Thoracic aorta (tissue), 2 donors: Measurements from ENCODE around the gene SRP68. TPM values are rescaled to one million over a fixed set of nuclear protein-coding genes. Genes with fewer than 3 reads are reported as not detected.

ENCODE experiments used
- ATAC-seq: fragments of 150-250 bp; one replicate; pipeline ENCODE4 v1.8.0; 2017; ENCODE audit warnings: low read depth; ENCODE audit not compliant: insufficient number of reproducible peaks, low FRiP score
- DNase-seq: peaks from one replicate; pipeline ENCODE4 v3.0.0-alpha.2; 2020; ENCODE audit warnings: low spot score
- H3K27ac ChIP-seq, 2 donors: fragments of 200-600 bp; sonication (generic); 1 replicate in 1 of 2; 2 replicates in 1 of 2; pipeline ENCODE4 v1.5.1; 2016; ENCODE audit warnings: mild to moderate bottlenecking in 2 of 2, moderate library complexity in 2 of 2
- H3K27me3 ChIP-seq: fragments of 200-600 bp; sonication (generic); replicated peaks from 2 replicates; pipeline ENCODE4 v1.6.0; 2016; ENCODE audit warnings: mild to moderate bottlenecking; ENCODE audit not compliant: insufficient read depth
- H3K36me3 ChIP-seq: fragments of 200-600 bp; sonication (generic); one replicate; pipeline ENCODE4 v1.5.1; 2016
- H3K4me1 ChIP-seq, 2 donors: fragments of 200-600 bp; sonication (generic); 1 replicate in 1 of 2; 2 replicates in 1 of 2; pipeline versions ENCODE4 v1.5.1 to v1.6.0; 2016; ENCODE audit warnings: low read depth in 2 of 2, mild to moderate bottlenecking in 1 of 2; ENCODE audit not compliant: control insufficient read depth in 1 of 2
- H3K4me3 ChIP-seq: fragments of 200-600 bp; sonication (generic); 2 replicates; pipeline ENCODE4 v1.5.1; 2016; ENCODE audit warnings: mild to moderate bottlenecking
- H3K9me3 ChIP-seq: fragments of 200-600 bp; sonication (generic); 2 replicates; pipeline ENCODE4 v1.5.1; 2016
- total RNA-seq, 2 donors: library from RNA; depleted of rRNA; stranded (reverse); fragments of >200 nt; gene quantifications; one replicate each; pipeline versions ENCODE4 v1.1.0 to v1.2.3, GENCODE V29; 2016
- TF ChIP-seq, protein P1 (sequence below): fragments of 200-600 bp; sonication (generic); IDR thresholded peaks from one replicate; pipeline ENCODE4 v1.5.1; 2019; ENCODE audit warnings: antibody characterized with exemption

SRP68 gene
- total RNA-seq, 2 donors from 2014 or later: 19.1 to 39.9 TPM

DNA sequence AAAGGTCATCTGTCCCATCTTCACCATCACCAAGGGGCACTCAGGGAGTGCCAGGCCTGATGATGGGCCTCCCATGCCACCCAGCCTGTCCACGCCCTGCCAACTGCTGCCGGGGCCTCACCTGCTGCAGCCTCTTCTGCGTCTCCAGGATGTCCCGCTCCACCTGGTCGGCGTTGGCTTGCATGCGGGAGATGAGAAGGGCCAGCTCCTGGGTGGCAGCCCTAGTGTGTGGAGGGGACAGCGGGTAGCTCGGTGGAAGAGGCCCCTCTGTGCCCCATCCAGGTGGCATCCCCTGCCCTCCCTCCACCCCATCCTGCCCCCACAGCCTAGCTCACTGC, 48.4 kb downstream of the SRP68 start:
- ATAC-seq (no peak), DNase-seq (no peak)
- H3K9me3 ChIP-seq: no peaks in the 10 kb centered on the region
- TF ChIP-seq, protein P1, sequence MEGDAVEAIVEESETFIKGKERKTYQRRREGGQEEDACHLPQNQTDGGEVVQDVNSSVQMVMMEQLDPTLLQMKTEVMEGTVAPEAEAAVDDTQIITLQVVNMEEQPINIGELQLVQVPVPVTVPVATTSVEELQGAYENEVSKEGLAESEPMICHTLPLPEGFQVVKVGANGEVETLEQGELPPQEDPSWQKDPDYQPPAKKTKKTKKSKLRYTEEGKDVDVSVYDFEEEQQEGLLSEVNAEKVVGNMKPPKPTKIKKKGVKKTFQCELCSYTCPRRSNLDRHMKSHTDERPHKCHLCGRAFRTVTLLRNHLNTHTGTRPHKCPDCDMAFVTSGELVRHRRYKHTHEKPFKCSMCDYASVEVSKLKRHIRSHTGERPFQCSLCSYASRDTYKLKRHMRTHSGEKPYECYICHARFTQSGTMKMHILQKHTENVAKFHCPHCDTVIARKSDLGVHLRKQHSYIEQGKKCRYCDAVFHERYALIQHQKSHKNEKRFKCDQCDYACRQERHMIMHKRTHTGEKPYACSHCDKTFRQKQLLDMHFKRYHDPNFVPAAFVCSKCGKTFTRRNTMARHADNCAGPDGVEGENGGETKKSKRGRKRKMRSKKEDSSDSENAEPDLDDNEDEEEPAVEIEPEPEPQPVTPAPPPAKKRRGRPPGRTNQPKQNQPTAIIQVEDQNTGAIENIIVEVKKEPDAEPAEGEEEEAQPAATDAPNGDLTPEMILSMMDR: no peak
- H3K4me1 ChIP-seq: no peaks in the 10 kb centered on the region
- H3K27ac ChIP-seq: no peak overlapping the region
- no peaks in the 10 kb centered on the region for H3K27me3 ChIP-seq
- H3K4me3 ChIP-seq: no peak overlapping the region
- no peaks in the 10 kb centered on the region for H3K36me3 ChIP-seq

DNA sequence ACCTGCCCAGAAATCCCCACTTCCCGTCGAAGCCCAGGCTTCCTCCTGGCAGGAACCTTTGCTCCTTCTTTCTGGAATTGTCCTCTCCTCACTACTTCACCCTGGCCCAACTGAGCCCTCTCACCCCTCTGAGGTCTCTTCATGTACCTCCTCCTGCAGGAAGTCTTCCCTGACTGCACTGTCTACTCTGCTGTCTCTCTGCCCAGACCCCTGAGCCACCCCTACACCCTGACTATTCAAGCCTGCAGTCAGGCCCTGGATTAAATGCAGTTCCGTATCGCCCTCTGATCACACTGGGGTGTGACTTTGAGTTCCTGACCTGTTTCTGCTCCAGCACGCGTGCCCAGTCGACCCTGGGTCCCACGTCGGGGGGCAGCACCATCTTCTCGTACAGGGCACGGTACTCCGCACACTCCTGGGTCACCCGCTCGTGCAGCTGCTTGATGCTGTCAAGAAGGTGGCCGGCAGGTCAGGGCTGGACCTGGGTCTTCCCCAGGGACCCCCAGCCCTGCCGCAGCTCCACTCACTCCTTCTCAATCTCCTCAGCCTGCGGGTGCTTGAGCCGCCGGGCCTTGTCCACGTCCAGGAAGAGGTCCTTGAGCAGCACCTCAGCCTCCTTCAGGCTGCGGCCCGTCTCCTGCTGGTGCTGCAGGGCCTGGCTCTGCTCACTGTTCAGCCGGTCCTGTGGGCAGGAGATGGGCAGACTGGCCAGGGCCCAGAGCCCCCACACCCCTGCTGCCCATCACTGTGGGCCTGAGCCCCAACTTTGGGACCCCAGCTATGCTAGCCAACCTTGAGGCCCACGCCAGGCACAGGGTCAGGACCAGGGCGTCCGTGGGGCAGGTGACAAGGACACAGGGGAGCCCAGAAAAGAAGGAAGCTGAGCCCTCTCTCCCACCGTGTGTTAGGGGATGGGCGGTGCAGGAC, 49.1 kb downstream of the SRP68 start:
- H3K27me3 ChIP-seq: no peaks in the 10 kb centered on the region
- H3K9me3 ChIP-seq: no peaks in the 10 kb centered on the region
- ATAC-seq (no peak), DNase-seq (no peak)
- no peaks in the 10 kb centered on the region for H3K36me3 ChIP-seq
- TF ChIP-seq, protein P1: no peak
- no peak overlapping the region for H3K27ac ChIP-seq
- no peaks in the 10 kb centered on the region for H3K4me1 ChIP-seq
- H3K4me3 ChIP-seq: no peak overlapping the region

DNA sequence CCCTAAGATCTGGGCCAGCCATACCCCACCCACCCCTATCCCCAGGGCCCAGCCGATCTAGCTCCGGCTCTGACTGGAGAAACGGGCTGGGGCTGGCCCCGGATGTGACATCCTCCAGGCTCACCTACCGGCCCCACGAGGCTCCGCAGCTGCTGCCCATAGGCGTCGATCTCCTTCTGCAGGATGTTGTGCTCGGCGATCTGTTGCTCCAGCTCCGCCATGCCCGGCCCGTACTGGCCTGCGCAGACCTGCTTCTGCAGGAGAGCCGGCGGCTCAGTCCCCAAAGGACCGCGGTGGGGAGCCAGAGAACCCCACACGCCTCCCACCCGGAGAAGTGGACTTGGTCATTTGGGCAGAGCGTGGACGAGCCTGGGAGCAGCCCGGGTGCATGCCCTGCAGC, 50.0 kb downstream of the SRP68 start:
- Histone ChIP-seq H3K27ac (no peak overlapping the region), H3K4me1 (no peaks in the 10 kb centered on the region), H3K36me3 (no peaks in the 10 kb centered on the region), H3K27me3 (no peaks in the 10 kb centered on the region), H3K9me3 (no peaks in the 10 kb centered on the region), H3K4me3 (no peak overlapping the region)
- ATAC-seq (no peak), DNase-seq (no peak)
- TF ChIP-seq, protein P1: no peak

DNA sequence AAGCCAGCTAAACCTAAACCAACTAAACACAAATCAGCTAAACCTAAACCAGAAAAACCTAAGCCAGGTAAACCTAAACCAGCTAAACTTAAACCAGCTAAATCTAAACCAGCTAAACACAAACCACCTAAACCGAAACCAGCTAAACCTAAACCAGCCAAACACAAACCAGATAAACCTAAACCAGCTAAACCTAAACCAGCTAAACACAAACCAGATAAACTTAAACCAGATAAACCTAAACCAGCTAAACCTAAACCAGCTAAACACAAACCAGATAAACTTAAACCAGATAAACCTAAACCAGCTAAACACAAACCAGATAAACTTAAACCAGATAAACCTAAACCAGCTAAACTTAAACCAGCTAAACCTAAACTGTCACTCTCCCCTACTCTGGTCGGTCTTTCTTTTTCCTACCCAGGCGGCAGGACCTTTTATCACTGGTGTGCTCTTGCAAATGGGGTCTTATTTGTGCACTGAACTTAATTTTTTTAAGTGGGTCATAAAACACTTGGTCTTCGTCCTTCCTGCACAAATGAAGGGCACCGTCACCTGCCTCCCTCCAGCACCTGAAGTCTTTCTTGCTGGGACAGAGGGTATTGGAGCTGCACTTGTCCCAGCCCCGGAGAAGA, 52.4 kb downstream of the SRP68 start:
- TF ChIP-seq, protein P1: no peak

DNA sequence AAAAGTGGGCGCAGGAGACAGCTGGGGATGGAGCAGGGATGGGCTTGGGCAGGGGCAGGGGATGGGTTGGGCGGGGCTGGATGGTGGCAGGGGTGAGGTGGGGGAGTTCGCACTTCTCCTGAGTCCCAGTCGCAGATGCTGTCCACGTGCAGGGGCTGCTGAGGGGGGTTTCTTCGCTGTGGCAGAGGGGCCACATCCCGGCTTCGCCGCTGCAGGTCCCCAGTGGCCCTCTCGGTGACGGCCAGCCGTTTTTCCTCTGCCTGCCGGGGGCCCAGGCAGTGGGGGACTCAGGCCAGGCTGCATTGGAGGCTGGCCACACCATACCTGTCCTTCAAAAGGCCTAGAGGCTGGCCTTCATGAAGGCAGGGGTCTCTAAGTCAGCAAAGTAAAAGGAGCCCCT, 53.5 kb downstream of the SRP68 start:
- TF ChIP-seq, protein P1: no peak
- DNase-seq (no peak), ATAC-seq (no peak)
- no peaks in the 10 kb centered on the region for H3K4me1 ChIP-seq
- H3K36me3 ChIP-seq: no peaks in the 10 kb centered on the region
- H3K4me3 ChIP-seq: no peak overlapping the region
- no peaks in the 10 kb centered on the region for H3K9me3 ChIP-seq
- no peak overlapping the region for H3K27ac ChIP-seq
- no peaks in the 10 kb centered on the region for H3K27me3 ChIP-seq

More for the DNA sequence above, 52.4 kb downstream of the SRP68 start:
- Histone ChIP-seq H3K36me3 (no peaks in the 10 kb centered on the region), H3K4me1 (no peaks in the 10 kb centered on the region), H3K9me3 (no peaks in the 10 kb centered on the region), H3K27me3 (no peaks in the 10 kb centered on the region), H3K27ac (no peak overlapping the region), H3K4me3 (no peak overlapping the region)
- ATAC-seq (no peak), DNase-seq (no peak)
